ENCODE data around the gene ACADSB. TPM values are rescaled to one million over a fixed set of nuclear protein-coding genes. Genes with fewer than 3 reads are reported as not detected.

Gene ACADSB
- total RNA-seq, 1 donor from 2014 or later, result 99.5 TPM

- intact Hi-C loops (cut with micrococcal nuclease), result no loop called here
- DNase-seq, result no peak
Measured at GRCh38 chr10:123031124-123031523, 22.3 kb downstream of the ACADSB start.

GRCh38 chr10:123034332-123034731 is 25.5 kb downstream of the ACADSB start:
- intact Hi-C loops (cut with micrococcal nuclease), result no loop called here
- no peak for ATAC-seq

More at GRCh38 chr10:123031124-123031523, 22.3 kb downstream of the ACADSB start:
- ATAC-seq, result no peak

GRCh38 chr10:123035467-123036086 is 26.8 kb downstream of the ACADSB start:
- ATAC-seq (no peak), DNase-seq (no peak)
- intact Hi-C loops (cut with micrococcal nuclease), result no loop called here

More at GRCh38 chr10:123034332-123034731, 25.5 kb downstream of the ACADSB start:
- no peak for DNase-seq

GRCh38 chr10:123038782-123039631 is 30.2 kb downstream of the ACADSB start:
- no peak for ATAC-seq
- no peak for DNase-seq
- intact Hi-C loops (cut with micrococcal nuclease), result no loop called here

- ATAC-seq (no peak), DNase-seq (no peak)
- intact Hi-C loops (cut with micrococcal nuclease), result no loop called here
Measured at GRCh38 chr10:123039632-123039930, 30.8 kb downstream of the ACADSB start.

GRCh38 chr10:123042708-123043408 is 34.1 kb downstream of the ACADSB start:
- intact Hi-C loops (cut with micrococcal nuclease), result no loop called here
- DNase-seq (no peak), ATAC-seq (no peak)

- ATAC-seq (peak; percentile 31), DNase-seq (no peak)
Measured at GRCh38 chr10:123043409-123043925, 34.7 kb downstream of the ACADSB start.

GRCh38 chr10:123044391-123044790 is 35.6 kb downstream of the ACADSB start:
- no peak for ATAC-seq
- intact Hi-C loops (cut with micrococcal nuclease), result no loop called here
- DNase-seq, result no peak

More at GRCh38 chr10:123043409-123043925, 34.7 kb downstream of the ACADSB start:
- intact Hi-C loops (cut with micrococcal nuclease), result no loop called here

- no peak for ATAC-seq
- no peak for DNase-seq
- intact Hi-C loops (cut with micrococcal nuclease), result no loop called here
Measured at GRCh38 chr10:123045961-123046731, 37.3 kb downstream of the ACADSB start.

- intact Hi-C loops (cut with micrococcal nuclease), result no loop called here
- ATAC-seq (no peak), DNase-seq (no peak)
Measured at GRCh38 chr10:123057968-123058367, 49.2 kb downstream of the ACADSB start.

- ATAC-seq, result no peak
- DNase-seq, result no peak
- intact Hi-C loops (cut with micrococcal nuclease), result no loop called here
Measured at GRCh38 chr10:123061865-123062264, 53.1 kb downstream of the ACADSB start.

GRCh38 chr10:123062726-123063125 is 53.9 kb downstream of the ACADSB start:
- DNase-seq, result no peak
- intact Hi-C loops (cut with micrococcal nuclease), result no loop called here

GRCh38 chr10:123068087-123068853 is 59.5 kb downstream of the ACADSB start:
- ATAC-seq, result no peak
- intact Hi-C loops (cut with micrococcal nuclease), result no loop called here

More at GRCh38 chr10:123062726-123063125, 53.9 kb downstream of the ACADSB start:
- no peak for ATAC-seq

GRCh38 chr10:123069246-123069986 is 60.6 kb downstream of the ACADSB start:
- intact Hi-C loops (cut with micrococcal nuclease), result no loop called here
- DNase-seq, result no peak
- no peak for ATAC-seq

More at GRCh38 chr10:123068087-123068853, 59.5 kb downstream of the ACADSB start:
- no peak for DNase-seq

GRCh38 chr10:123073187-123073586 is 64.4 kb downstream of the ACADSB start:
- ATAC-seq (no peak), DNase-seq (no peak)
- intact Hi-C loops (cut with micrococcal nuclease), result no loop called here

- DNase-seq (no peak), ATAC-seq (no peak)
- intact Hi-C loops (cut with micrococcal nuclease), result no loop called here
Measured at GRCh38 chr10:123074215-123074614, 65.4 kb downstream of the ACADSB start.

GRCh38 chr10:123081896-123082295 is 73.1 kb downstream of the ACADSB start:
- DNase-seq (no peak), ATAC-seq (no peak)
- intact Hi-C loops (cut with micrococcal nuclease), result no loop called here

GRCh38 chr10:123083811-123084210 is 75.0 kb downstream of the ACADSB start:
- ATAC-seq, result no peak
- no peak for DNase-seq
- intact Hi-C loops (cut with micrococcal nuclease), result no loop called here
